H1 (cell line): ENCODE data around the gene MRPL28. TPM values are rescaled to one million over a fixed set of nuclear protein-coding genes. Genes with fewer than 3 reads are reported as not detected.
"Not testable (repeated sequence)": the region's sequence is repeated elsewhere in the genome, so short reads cannot be mapped to it uniquely, and the experiment has no call there.

ENCODE experiments used
- CTCF ChIA-PET: fragments of 300-600 bp; sonication (Branson Sonifier 250); formaldehyde crosslinking; loops from one replicate; lab custom pipeline; 2021; ENCODE audit not compliant: partially characterized antibody; lab: Charles Lee
- POLR2A ChIA-PET: fragments of 300-600 bp; sonication (Branson Sonifier 250); formaldehyde crosslinking; loops from one replicate; lab custom pipeline; 2021; ENCODE audit warnings: inconsistent platforms; ENCODE audit not compliant: partially characterized antibody; lab: Charles Lee
- DNase-seq, 2 experiments: peaks; one replicate each; pipeline versions ENCODE4 v3.0.0 to v3.0.0-alpha.2; 2010 to 2022; ENCODE audit warnings: low spot score in 2 of 2, low read depth in 1 of 2, mixed read lengths in 1 of 2
- FAIRE-seq: peaks from 2 replicates; lab custom pipeline; 2011; peaks lifted over from hg19 to GRCh38; lab: Jason Lieb, UNC
- H2AFZ ChIP-seq: 2 replicates; pipeline ENCODE4 v1.8.1; 2012; ENCODE audit warnings: low read length, inconsistent platforms
- H2AK5ac ChIP-seq: 2 replicates; pipeline ENCODE4 v1.6.1; 2013; ENCODE audit warnings: low read depth, low read length
- H2BK120ac ChIP-seq: replicated peaks from 2 replicates; pipeline ENCODE3; 2013; ENCODE audit warnings: low read depth, low read length, inconsistent platforms
- H2BK12ac ChIP-seq: 2 replicates; pipeline ENCODE4 v1.6.1; 2013; ENCODE audit warnings: low read depth, low read length
- H2BK15ac ChIP-seq: 2 replicates; pipeline ENCODE4 v1.6.1; 2013; ENCODE audit warnings: low read length
- H2BK20ac ChIP-seq: 2 replicates; pipeline ENCODE4 v1.6.1; 2013; ENCODE audit warnings: low read length
- H2BK5ac ChIP-seq: 2 replicates; pipeline ENCODE4 v1.6.1; 2013; ENCODE audit warnings: low read depth, low read length
- H3K14ac ChIP-seq: 2 replicates; pipeline ENCODE4 v1.6.1; 2013; ENCODE audit warnings: inconsistent platforms; ENCODE audit not compliant: insufficient read length
- H3K18ac ChIP-seq: 2 replicates; pipeline ENCODE4 v1.6.1; 2013; ENCODE audit warnings: low read length; ENCODE audit errors: extremely low read depth
- H3K23ac ChIP-seq: 2 replicates; pipeline ENCODE4 v1.6.1; 2013; ENCODE audit warnings: inconsistent platforms; ENCODE audit not compliant: insufficient read length
- H3K23me2 ChIP-seq: 2 replicates; pipeline ENCODE4 v1.6.1; 2013; ENCODE audit warnings: low read depth, low read length
- H3K27ac ChIP-seq: 2 replicates; pipeline ENCODE4 v1.6.1; 2011; ENCODE audit warnings: low read depth, low read length, inconsistent platforms
- H3K27me3 ChIP-seq, 4 experiments: replicated peaks in 1 of 4; 1 replicate in 1 of 4; 2 replicates in 3 of 4; pipeline versions ENCODE4 v1.6.1 to v1.8.1; 2011 to 2013; ENCODE audit warnings: low read length in 3 of 4, mild to moderate bottlenecking in 3 of 4, inconsistent platforms in 2 of 4, mixed read lengths in 2 of 4, moderate library complexity in 1 of 4; ENCODE audit not compliant: control insufficient read depth in 3 of 4, insufficient read depth in 3 of 4; ENCODE audit errors: extremely low read depth in 1 of 4
- H3K36me3 ChIP-seq, 4 experiments: 2 replicates each; pipeline versions ENCODE4 v1.6.1 to v1.8.1; 2011 to 2013; ENCODE audit warnings: mild to moderate bottlenecking in 4 of 4, low read length in 3 of 4, moderate library complexity in 2 of 4, control low read depth in 1 of 4, inconsistent platforms in 1 of 4; ENCODE audit not compliant: insufficient read depth in 4 of 4, control insufficient read depth in 2 of 4
- H3K4ac ChIP-seq: replicated peaks from 2 replicates; pipeline ENCODE3; 2013; ENCODE audit warnings: low read length, low read depth, mixed read lengths, inconsistent platforms; ENCODE audit not compliant: insufficient read length
- H3K4me1 ChIP-seq, 4 experiments: replicated peaks in 1 of 4; 1 replicate in 1 of 4; 2 replicates in 3 of 4; pipeline versions ENCODE4 v1.6.1 to v1.8.1; 2011 to 2013; ENCODE audit warnings: low read length in 3 of 4, inconsistent platforms in 2 of 4, mixed read lengths in 1 of 4; ENCODE audit not compliant: insufficient read depth in 4 of 4, control insufficient read depth in 3 of 4
- H3K4me2 ChIP-seq, 2 experiments: 2 replicates each; pipeline versions ENCODE4 v1.6.1 to v1.8.1; 2011 to 2013; ENCODE audit warnings: low read depth in 2 of 2, low read length in 2 of 2, control low read depth in 1 of 2, inconsistent platforms in 1 of 2, mild to moderate bottlenecking in 1 of 2; ENCODE audit not compliant: insufficient read depth in 1 of 2
- H3K4me3 ChIP-seq, 4 experiments: fragments of 200-600, 300-600 bp in 1 of 4; sonication (generic), shearing (Covaris generic), sonication (Bioruptor Twin) in 1 of 4; 2 replicates each; pipeline versions ENCODE4 v1.5.1 to v1.8.1; 2011 to 2016; ENCODE audit warnings: low read length in 4 of 4, low read depth in 3 of 4, control low read depth in 2 of 4, inconsistent platforms in 2 of 4, mild to moderate bottlenecking in 2 of 4, mixed read lengths in 1 of 4, moderate library complexity in 1 of 4; ENCODE audit not compliant: insufficient read depth in 2 of 4; ENCODE audit errors: extremely low read depth in 1 of 4
- H3K56ac ChIP-seq: replicated peaks from 2 replicates; pipeline ENCODE3; 2013; ENCODE audit warnings: low read depth, mild to moderate bottlenecking, mixed read lengths, low read length, inconsistent platforms; ENCODE audit not compliant: insufficient read length
- H3K79me1 ChIP-seq: 2 replicates; pipeline ENCODE4 v1.6.1; 2013; ENCODE audit warnings: low read depth, low read length, control low read depth
- H3K79me2 ChIP-seq, 2 experiments: 2 replicates each; pipeline versions ENCODE4 v1.6.1 to v1.8.1; 2012 to 2013; ENCODE audit warnings: low read length in 2 of 2, mild to moderate bottlenecking in 2 of 2, inconsistent platforms in 1 of 2; ENCODE audit not compliant: insufficient read depth in 2 of 2, control insufficient read depth in 1 of 2
- H3K9ac ChIP-seq, 4 experiments: replicated peaks in 1 of 4; 1 replicate in 1 of 4; 2 replicates in 3 of 4; pipeline versions ENCODE4 v1.6.1 to v1.8.1; 2011 to 2013; ENCODE audit warnings: low read depth in 3 of 4, low read length in 3 of 4, control low read depth in 2 of 4, mild to moderate bottlenecking in 2 of 4, moderate library complexity in 2 of 4, inconsistent platforms in 1 of 4; ENCODE audit errors: extremely low read depth in 1 of 4
- H3K9me3 ChIP-seq, 2 experiments: 2 replicates each; pipeline versions ENCODE4 v1.6.1 to v1.8.1; 2012 to 2013; ENCODE audit warnings: mild to moderate bottlenecking in 2 of 2, moderate library complexity in 2 of 2, control low read depth in 1 of 2, inconsistent platforms in 1 of 2, low read depth in 1 of 2, low read length in 1 of 2, mixed read lengths in 1 of 2; ENCODE audit not compliant: insufficient read depth in 2 of 2
- H4K20me1 ChIP-seq, 2 experiments: replicated peaks in 1 of 2; 2 replicates each; pipeline versions ENCODE3 to v1.8.1; 2011 to 2013; ENCODE audit warnings: inconsistent platforms in 2 of 2, low read length in 2 of 2, mild to moderate bottlenecking in 1 of 2; ENCODE audit not compliant: insufficient read depth in 2 of 2, control insufficient read depth in 1 of 2
- H4K5ac ChIP-seq: 2 replicates; pipeline ENCODE4 v1.6.1; 2013; ENCODE audit warnings: low read length, low read depth, mixed read lengths, inconsistent platforms; ENCODE audit not compliant: insufficient read length
- H4K8ac ChIP-seq: 2 replicates; pipeline ENCODE4 v1.8.0; 2013; ENCODE audit warnings: mild to moderate bottlenecking, moderate library complexity, low read length, inconsistent platforms; ENCODE audit not compliant: insufficient read depth; ENCODE audit errors: extremely low read depth
- H4K91ac ChIP-seq: replicated peaks from 2 replicates; pipeline ENCODE3; 2013; ENCODE audit warnings: low read length, mixed read lengths, inconsistent platforms; ENCODE audit not compliant: insufficient read length
- WGBS, 2 experiments: shearing (Covaris generic) in 1 of 2; methylation state at CpG; one replicate each; pipeline versions ENCODE4 v1.1.6 to v1.1.7; 2013 to 2015; ENCODE audit warnings: low lambda C conversion rate in 2 of 2, mixed read lengths in 2 of 2, inconsistent platforms in 1 of 2, low coverage in 1 of 2, missing lambda C conversion rate in 1 of 2; ENCODE audit not compliant: insufficient replicate concordance in 2 of 2, insufficient coverage in 1 of 2, insufficient read length in 1 of 2; ENCODE audit errors: extremely low coverage in 1 of 2, missing lambda C conversion rate in 1 of 2; 5-methylcytosine and 5-hydroxymethylcytosine counted together
- polyA plus RNA-seq, 7 experiments: library from polyadenylated mRNA; depleted of rRNA in 3 of 7; stranded (reverse) in 5 of 7; unstranded in 2 of 7; fragments of >200 nt in 5 of 7; fragments of 200-250 nt in 2 of 7; gene quantifications; 1 replicate in 5 of 7; 2 replicates in 1 of 7; 4 replicates in 1 of 7; pipeline versions ENCODE4 v1.2.1 to v1.2.3, GENCODE V29; 2011 to 2013; ENCODE audit warnings: missing spikeins in 2 of 7, mixed read lengths in 2 of 7
- total RNA-seq: library from RNA; stranded (reverse); fragmentation: NEBNext Ultra II Directional; extraction: Animal tissue kit (Norgen Biotek cat#: 25700); gene quantifications from 2 replicates; pipeline ENCODE4 v1.2.1, GENCODE V29; 2021

MRPL28 gene
- total and polyA plus RNA-seq, 2 of the 8 experiments (the other 6 are each of a cell fraction or from before 2014, with no cell fraction given), result 88.9 to 188 TPM

GRCh38 chr16:415170-415498 is 44.8 kb upstream of the MRPL28 start:
- not testable (repeated sequence) for DNase-seq, H3K4me2 ChIP-seq, H2BK20ac ChIP-seq, H3K4me1 ChIP-seq, H3K23ac ChIP-seq, H2AK5ac ChIP-seq, H3K18ac ChIP-seq, H3K23me2 ChIP-seq, H4K20me1 ChIP-seq, H2BK12ac ChIP-seq, H3K36me3 ChIP-seq, H3K79me2 ChIP-seq, H2BK5ac ChIP-seq, H2BK15ac ChIP-seq, H3K9ac ChIP-seq, FAIRE-seq, H4K8ac ChIP-seq, H4K91ac ChIP-seq, H3K4me3 ChIP-seq, H3K4ac ChIP-seq, H3K27me3 ChIP-seq, H3K27ac ChIP-seq, H4K5ac ChIP-seq, H3K14ac ChIP-seq, H3K9me3 ChIP-seq, H3K56ac ChIP-seq, H2AFZ ChIP-seq, H3K79me1 ChIP-seq, H2BK120ac ChIP-seq
- CTCF ChIA-PET, result interaction anchor here (0.6 to 2.7 kb wide), 2 partner anchors 10 to 31 kb away, joined by 3 to 9 read pairs; partner anchors contain the start of gene RAB11FIP3
- 92% methylated on average over 3 of the region's 3 CpGs; no CpG with 5 or more reads in 1 of the 2 experiments for WGBS, 2 experiments
- POLR2A ChIA-PET, result interaction anchor here (0.7 to 3.9 kb wide), 2 partner anchors 10 to 13 kb away, joined by 3 to 13 read pairs; partner anchors contain the start of gene DECR2
